Sigmoid colon (tissue), 7 donors: ENCODE measurements around the gene TSPAN18. TPM values are rescaled to one million over a fixed set of nuclear protein-coding genes. Genes with fewer than 3 reads are reported as not detected.

Experiments used
- DNase-seq: peaks from one replicate; pipeline ENCODE4 v3.0.0-alpha.2; 2019
- H3K27ac ChIP-seq, 4 donors: fragments of 200-600 bp; sonication (generic); one replicate each; pipeline ENCODE4 v1.5.1; 2016 to 2019; ENCODE audit warnings: mild to moderate bottlenecking in 1 of 4
- H3K27me3 ChIP-seq, 3 donors: fragments of 200-600 bp; sonication (generic); one replicate each; pipeline ENCODE4 v1.5.1; 2019; ENCODE audit warnings: mild to moderate bottlenecking in 1 of 3
- H3K36me3 ChIP-seq, 4 donors: fragments of 200-600 bp; sonication (generic); one replicate each; pipeline ENCODE4 v1.5.1; 2016 to 2019
- H3K4me1 ChIP-seq, 4 donors: fragments of 200-600 bp; sonication (generic); one replicate each; pipeline ENCODE4 v1.5.1; 2017 to 2019
- H3K4me3 ChIP-seq, 4 donors: fragments of 200-600 bp; sonication (generic); one replicate each; pipeline ENCODE4 v1.5.1; 2017 to 2019; ENCODE audit warnings: mild to moderate bottlenecking in 2 of 4, moderate library complexity in 1 of 4
- H3K9me3 ChIP-seq, 4 donors: fragments of 200-600 bp in 3 of 4; sonication (generic) in 3 of 4; one replicate each; pipeline versions ENCODE4 v1.5.1 to v1.6.1; 2013 to 2019
- EP300 ChIP-seq, 4 donors: sonication (generic); formaldehyde crosslinking; IDR thresholded peaks; one replicate each; pipeline ENCODE4 v1.6.1; 2017; ENCODE audit warnings: antibody characterized with exemption in 4 of 4
- POLR2A ChIP-seq, 2 donors: fragments of 450-650 bp; IDR thresholded peaks; one replicate each; pipeline ENCODE4 v1.6.1; 2016; ENCODE audit warnings: antibody characterized with exemption in 2 of 2, mild to moderate bottlenecking in 2 of 2, moderate library complexity in 2 of 2
- POLR2AphosphoS5 ChIP-seq, 4 donors: sonication (generic); formaldehyde crosslinking; IDR thresholded peaks; one replicate each; pipeline ENCODE4 v1.6.1; 2017; ENCODE audit warnings: antibody characterized with exemption in 4 of 4
- WGBS, 2 donors: extraction: QIAGEN DNeasy Blood & Tissue Kit; methylation state at CpG; one replicate each; pipeline ENCODE4 v1.1.7; 2013; 5-methylcytosine and 5-hydroxymethylcytosine counted together
- intact Hi-C: fragments of 100-400 bp; cut with DNase I; formaldehyde crosslinking; loops from one replicate; pipeline ENCODE4 v1.15.1; 2023
- polyA plus RNA-seq, 3 donors: library from polyadenylated mRNA; stranded (reverse); fragments of 200-250 nt; gene quantifications; one replicate each; pipeline ENCODE4 v1.2.3, GENCODE V29; 2013
- total RNA-seq, 4 donors: library from RNA; depleted of rRNA; stranded (reverse); fragments of >200 nt; gene quantifications; one replicate each; pipeline ENCODE4 v1.1.0, GENCODE V29; 2016
- TF ChIP-seq, protein P1 (sequence below), 4 experiments: fragments of 450-650 bp in 3 of 4; fragments of 200-600 bp in 1 of 4; IDR thresholded peaks; one replicate each; pipeline ENCODE4 v1.5.1; 2016 to 2019; ENCODE audit warnings: antibody characterized with exemption in 4 of 4, mild to moderate bottlenecking in 3 of 4, moderate library complexity in 2 of 4
- donor health status: healthy with polysubstance abuse.
- donor health status: Bipolar disorder and iron deficiency.
- donor health status: healthy.

TSPAN18 gene
- total and polyA plus RNA-seq, 7 donors = 0.23 to 75.3 (median 13.8) TPM

DNA sequence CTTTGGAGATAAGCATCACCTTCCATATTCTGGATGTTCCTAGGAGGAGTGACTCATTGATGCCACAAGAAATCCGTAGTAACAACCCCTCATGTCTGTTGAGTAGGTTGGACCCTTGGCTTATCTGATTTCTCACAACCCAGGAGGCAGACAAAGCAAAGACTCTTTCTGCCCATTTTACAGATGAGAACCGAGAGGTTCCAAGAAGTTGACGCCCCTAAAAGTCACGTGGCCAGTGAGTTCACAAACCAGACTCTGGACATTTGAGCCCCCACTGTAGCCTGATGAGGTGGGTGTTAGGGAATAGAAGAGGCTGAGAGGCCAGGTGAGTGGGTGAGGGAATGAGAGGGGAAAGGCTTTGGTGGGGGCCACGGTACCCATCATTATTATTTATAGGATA, 70.3 kb downstream of the TSPAN18 start:
- Histone ChIP-seq H3K4me1 (peaks cover 0 to 40% (median 24%) of the 10 kb centered on the region in 4 donors), H3K4me3 (no peak overlapping the region), H3K27ac (no peak overlapping the region), H3K27me3 (no peaks in the 10 kb centered on the region), H3K9me3 (no peaks in the 10 kb centered on the region), H3K36me3 (no peaks in the 10 kb centered on the region)
- no peak for DNase-seq
- intact Hi-C loops = no loop called here
- WGBS, 2 donors = 70 to 83% methylated on average over 5 of the region's 5 CpGs
- TF ChIP-seq EP300 (IDR thresholded peaks at IDR 0.05) = no peak
- TF ChIP-seq POLR2AphosphoS5 (IDR thresholded peaks at IDR 0.05) = no peak
- TF ChIP-seq, protein P1, sequence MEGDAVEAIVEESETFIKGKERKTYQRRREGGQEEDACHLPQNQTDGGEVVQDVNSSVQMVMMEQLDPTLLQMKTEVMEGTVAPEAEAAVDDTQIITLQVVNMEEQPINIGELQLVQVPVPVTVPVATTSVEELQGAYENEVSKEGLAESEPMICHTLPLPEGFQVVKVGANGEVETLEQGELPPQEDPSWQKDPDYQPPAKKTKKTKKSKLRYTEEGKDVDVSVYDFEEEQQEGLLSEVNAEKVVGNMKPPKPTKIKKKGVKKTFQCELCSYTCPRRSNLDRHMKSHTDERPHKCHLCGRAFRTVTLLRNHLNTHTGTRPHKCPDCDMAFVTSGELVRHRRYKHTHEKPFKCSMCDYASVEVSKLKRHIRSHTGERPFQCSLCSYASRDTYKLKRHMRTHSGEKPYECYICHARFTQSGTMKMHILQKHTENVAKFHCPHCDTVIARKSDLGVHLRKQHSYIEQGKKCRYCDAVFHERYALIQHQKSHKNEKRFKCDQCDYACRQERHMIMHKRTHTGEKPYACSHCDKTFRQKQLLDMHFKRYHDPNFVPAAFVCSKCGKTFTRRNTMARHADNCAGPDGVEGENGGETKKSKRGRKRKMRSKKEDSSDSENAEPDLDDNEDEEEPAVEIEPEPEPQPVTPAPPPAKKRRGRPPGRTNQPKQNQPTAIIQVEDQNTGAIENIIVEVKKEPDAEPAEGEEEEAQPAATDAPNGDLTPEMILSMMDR (IDR thresholded peaks at IDR 0.05) = no peak
- no peak for TF ChIP-seq POLR2A (IDR thresholded peaks at IDR 0.05)

DNA sequence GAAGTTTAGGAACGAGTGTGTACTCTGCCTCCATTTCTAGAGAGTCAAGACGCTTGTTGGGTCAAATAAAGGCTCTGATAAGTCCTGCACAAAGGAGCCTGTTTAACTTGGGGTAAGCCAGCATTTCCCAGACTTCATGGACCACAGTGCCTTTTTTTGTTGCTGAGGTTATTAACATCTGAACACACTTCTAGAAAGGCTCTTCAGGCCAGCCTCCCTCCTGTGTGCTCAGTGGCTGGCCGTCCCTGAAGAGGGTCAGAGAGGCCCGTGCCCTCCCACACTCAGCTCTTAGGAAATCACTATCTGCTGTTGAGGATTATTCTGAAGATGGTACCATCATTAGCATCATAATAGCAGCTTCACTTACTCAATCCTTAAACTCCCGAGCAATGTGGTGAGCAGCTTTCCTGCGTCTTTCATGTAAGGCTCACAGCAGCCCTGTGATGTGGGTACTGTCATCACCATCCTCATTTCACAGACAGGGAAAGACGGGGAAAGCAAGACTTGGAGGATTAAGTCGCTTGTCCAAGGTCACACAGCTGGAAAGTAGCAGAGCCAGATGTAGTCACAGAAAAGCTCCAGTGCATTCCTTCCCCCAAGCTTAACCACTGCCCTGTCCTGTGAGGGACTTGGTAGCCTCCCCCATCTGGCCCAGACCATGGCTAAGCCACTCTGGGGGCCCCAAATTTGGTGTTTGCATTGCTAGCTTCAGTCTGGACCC, 71.3 kb downstream of the TSPAN18 start:
- Histone ChIP-seq H3K4me3 (no peak overlapping the region), H3K9me3 (no peaks in the 10 kb centered on the region), H3K36me3 (no peaks in the 10 kb centered on the region), H3K27ac (peak overlapping the region in 1 of 4 donors; percentile 50), H3K4me1 (peaks cover 0 to 46% (median 23%) of the 10 kb centered on the region in 4 donors), H3K27me3 (no peaks in the 10 kb centered on the region)
- intact Hi-C loops = no loop called here
- TF ChIP-seq POLR2A (IDR thresholded peaks at IDR 0.05) (no peak), EP300 (IDR thresholded peaks at IDR 0.05) (no peak), POLR2AphosphoS5 (IDR thresholded peaks at IDR 0.05) (no peak)
- TF ChIP-seq, protein P1 (IDR thresholded peaks at IDR 0.05) = no peak
- 60 to 73% methylated on average over 8 of the region's 8 CpGs for WGBS, 2 donors
- no peak for DNase-seq

DNA sequence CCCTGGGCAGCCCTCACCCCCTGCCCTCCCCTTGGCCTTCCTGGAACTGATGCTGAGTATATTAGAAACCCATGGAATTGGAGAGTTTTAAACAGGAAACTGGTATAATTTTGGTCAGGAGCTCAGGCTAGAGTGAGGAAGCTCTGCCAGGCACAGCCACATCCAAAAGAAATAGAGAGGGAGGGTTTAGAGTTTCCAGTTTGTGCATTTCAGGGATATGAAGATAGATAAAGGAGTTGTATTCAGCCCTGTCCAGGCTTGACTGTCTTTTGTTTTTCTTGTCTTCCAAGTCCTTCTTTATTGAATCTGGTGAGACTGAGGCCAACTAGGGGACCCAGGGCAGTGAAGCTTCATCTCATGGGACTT, 71.8 kb downstream of the TSPAN18 start:
- Histone ChIP-seq H3K36me3 (no peaks in the 10 kb centered on the region), H3K27ac (peak overlapping the region in 1 of 4 donors; percentile 50), H3K4me1 (peaks cover 0 to 44% (median 21%) of the 10 kb centered on the region in 4 donors), H3K9me3 (no peaks in the 10 kb centered on the region), H3K27me3 (no peaks in the 10 kb centered on the region), H3K4me3 (no peak overlapping the region)
- no peak for DNase-seq
- intact Hi-C loops = no loop called here
- TF ChIP-seq EP300 (IDR thresholded peaks at IDR 0.05) (no peak), POLR2A (IDR thresholded peaks at IDR 0.05) (no peak), POLR2AphosphoS5 (IDR thresholded peaks at IDR 0.05) (no peak)
- TF ChIP-seq, protein P1 (IDR thresholded peaks at IDR 0.05) = no peak

DNA sequence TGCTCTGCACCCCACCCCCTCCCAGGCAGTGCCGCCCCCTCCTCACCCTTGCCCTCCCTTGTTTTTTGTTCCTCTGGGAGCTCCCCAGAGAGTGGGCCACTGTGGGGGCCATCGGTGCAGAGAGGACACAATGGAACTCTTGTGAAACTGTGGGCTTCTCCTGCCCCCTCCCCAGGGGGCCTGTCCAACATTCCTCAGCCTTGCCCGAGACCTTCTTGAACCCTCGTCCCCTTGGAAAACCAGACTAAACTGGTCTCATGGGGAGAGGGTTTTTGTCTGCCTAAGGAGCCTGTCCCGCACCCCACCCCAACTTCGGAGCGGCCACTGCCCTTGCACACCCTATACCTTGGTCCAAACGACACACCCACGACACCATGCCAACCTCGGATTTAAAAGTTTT, 72.2 kb downstream of the TSPAN18 start:
- 45 to 71% methylated on average over 10 of the region's 10 CpGs for WGBS, 2 donors
- Histone ChIP-seq H3K36me3 (no peaks in the 10 kb centered on the region), H3K9me3 (no peaks in the 10 kb centered on the region), H3K4me1 (peaks cover 0 to 44% (median 21%) of the 10 kb centered on the region in 4 donors), H3K27ac (no peak overlapping the region), H3K4me3 (no peak overlapping the region), H3K27me3 (no peaks in the 10 kb centered on the region)
- intact Hi-C loops = no loop called here
- TF ChIP-seq POLR2A (IDR thresholded peaks at IDR 0.05) (no peak), EP300 (IDR thresholded peaks at IDR 0.05) (no peak), POLR2AphosphoS5 (IDR thresholded peaks at IDR 0.05) (no peak)
- TF ChIP-seq, protein P1 (IDR thresholded peaks at IDR 0.05) = no peak
- no peak for DNase-seq

DNA sequence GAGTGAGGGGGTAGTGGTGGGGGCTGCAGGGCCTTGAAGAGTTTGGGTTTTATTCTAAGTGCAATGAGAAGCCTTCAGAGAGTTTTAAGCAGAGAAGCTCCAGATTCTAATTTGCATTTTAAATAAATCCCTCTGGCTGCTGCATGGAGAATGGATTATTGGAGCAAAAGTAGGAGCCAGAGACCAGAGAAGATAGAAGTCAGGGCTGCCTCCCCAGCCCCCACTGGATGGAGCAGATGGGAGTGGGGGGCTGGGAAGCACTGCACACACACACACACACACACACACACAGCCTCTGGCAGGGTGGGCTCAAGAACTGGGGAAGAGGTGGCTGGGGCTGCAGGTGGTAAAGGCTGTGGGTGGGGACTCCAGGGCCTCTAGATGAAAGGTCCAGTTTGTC, 75.6 kb downstream of the TSPAN18 start:
- no peak for DNase-seq
- Histone ChIP-seq H3K4me3 (no peak overlapping the region), H3K4me1 (peaks cover 0 to 74% (median 50%) of the 10 kb centered on the region in 4 donors), H3K9me3 (no peaks in the 10 kb centered on the region), H3K27me3 (no peaks in the 10 kb centered on the region), H3K36me3 (no peaks in the 10 kb centered on the region), H3K27ac (peak overlapping the region in 2 of 4 donors; percentile 82 to 86)
- intact Hi-C loops = no loop called here
- no peak for TF ChIP-seq EP300 (IDR thresholded peaks at IDR 0.05)
- no peak for TF ChIP-seq POLR2A (IDR thresholded peaks at IDR 0.05)
- TF ChIP-seq, protein P1 (IDR thresholded peaks at IDR 0.05) = no peak
- no peak for TF ChIP-seq POLR2AphosphoS5 (IDR thresholded peaks at IDR 0.05)
